LNCaP clone FGC (cell line): ENCODE measurements around the gene FRAT1.

ENCODE experiments used
- DNase-seq: peaks from one replicate; pipeline ENCODE4 v3.0.0-alpha.2; 2011; ENCODE audit warnings: low read depth
- H3K4me3 ChIP-seq: 2 replicates; pipeline ENCODE4 v1.5.1; 2011; ENCODE audit warnings: mild to moderate bottlenecking, low read depth, low read length, control low read depth
- CTCF ChIP-seq: IDR thresholded peaks from 2 replicates; pipeline ENCODE4 v1.5.1; 2012; ENCODE audit warnings: mild to moderate bottlenecking; ENCODE audit not compliant: control insufficient read depth, insufficient read depth; ENCODE audit errors: extremely low read depth

FRAT1 gene

GRCh38 chr10:97366572-97366971 is 47.5 kb downstream of the FRAT1 start:
- H3K4me3 ChIP-seq = no peak overlapping the region
- TF ChIP-seq CTCF = no peak
- no peak for DNase-seq

- no peak overlapping the region for H3K4me3 ChIP-seq
- DNase-seq = no peak
- no peak for TF ChIP-seq CTCF
Observed at GRCh38 chr10:97367126-97367649, 48.1 kb downstream of the FRAT1 start.
